ENCODE data around the gene KCNIP4.
A peak's percentile ranks its signal among the peaks of the same experiment; 100 is the strongest.
"Not testable (repeated sequence)": the region's sequence is repeated elsewhere in the genome, so short reads cannot be mapped to it uniquely, and the experiment has no call there.

The KCNIP4 gene

GRCh38 chr4:20859097-20859781, 1089.3 kb downstream of the KCNIP4 start:
- DNase-seq (ENCODE audit: low read depth in 2 of 2), result no peak

GRCh38 chr4:20857081-20857480, 1091.5 kb downstream of the KCNIP4 start:
- DNase-seq (ENCODE audit: low read depth in 2 of 2), result no peak

GRCh38 chr4:20847124-20847747, 1101.3 kb downstream of the KCNIP4 start:
- no peak for DNase-seq (ENCODE audit: low read depth in 2 of 2)

- no peak for DNase-seq (ENCODE audit: low read depth in 2 of 2)
These were observed 1104.3 kb downstream of the KCNIP4 start for GRCh38 chr4:20844311-20844710.

- no peak for DNase-seq (ENCODE audit: low read depth in 2 of 2)
These were observed 1107.9 kb downstream of the KCNIP4 start for GRCh38 chr4:20840648-20841190.

- DNase-seq (ENCODE audit: low read depth in 2 of 2), result no peak
These were observed 1108.6 kb downstream of the KCNIP4 start for GRCh38 chr4:20839957-20840356.

- no peak for DNase-seq (ENCODE audit: low read depth in 2 of 2)
These were observed 1110.1 kb downstream of the KCNIP4 start for GRCh38 chr4:20838476-20838875.

- DNase-seq (ENCODE audit: low read depth in 2 of 2), result no peak
These were observed 1115.7 kb downstream of the KCNIP4 start for GRCh38 chr4:20832826-20833225.

GRCh38 chr4:20831746-20832145, 1116.8 kb downstream of the KCNIP4 start:
- no peak for DNase-seq (ENCODE audit: low read depth in 2 of 2)

- no peak for DNase-seq (ENCODE audit: low read depth in 2 of 2)
These were observed 1118.8 kb downstream of the KCNIP4 start for GRCh38 chr4:20829617-20830357.

GRCh38 chr4:20825505-20825904, 1123.1 kb downstream of the KCNIP4 start:
- DNase-seq (ENCODE audit: low read depth in 2 of 2), result no peak

GRCh38 chr4:20816287-20816686, 1132.3 kb downstream of the KCNIP4 start:
- no peak for DNase-seq (ENCODE audit: low read depth in 2 of 2)

GRCh38 chr4:20813700-20814099, 1134.9 kb downstream of the KCNIP4 start:
- DNase-seq (ENCODE audit: low read depth in 2 of 2), result no peak

GRCh38 chr4:20809812-20810211, 1138.8 kb downstream of the KCNIP4 start:
- DNase-seq (ENCODE audit: low read depth in 2 of 2), result no peak

GRCh38 chr4:20805716-20806115, 1142.9 kb downstream of the KCNIP4 start:
- DNase-seq (ENCODE audit: low read depth in 2 of 2), result no peak

- DNase-seq (ENCODE audit: low read depth in 2 of 2), result no peak
These were observed 1160.5 kb downstream of the KCNIP4 start for GRCh38 chr4:20787940-20788665.

- not testable (repeated sequence) for DNase-seq (ENCODE audit: low read depth in 2 of 2)
These were observed 1165.4 kb downstream of the KCNIP4 start for GRCh38 chr4:20783134-20783533.

- no peak for DNase-seq (ENCODE audit: low read depth in 2 of 2)
These were observed 1169.7 kb downstream of the KCNIP4 start for GRCh38 chr4:20778896-20779295.

- DNase-seq (ENCODE audit: low read depth in 2 of 2), result peak in 1 of 2 donors; percentile 0
These were observed 1175.2 kb downstream of the KCNIP4 start for GRCh38 chr4:20773144-20773997.

GRCh38 chr4:20764366-20764992, 1184.1 kb downstream of the KCNIP4 start:
- DNase-seq (ENCODE audit: low read depth in 2 of 2), result no peak

Measured in stimulated activated CD4-positive, alpha-beta T cell treated with anti-CD3 and anti-CD28 coated beads, Interleukin-15, amount 100 ng/mL, for 48 hours (primary cell).